ENCODE results near the gene BRCA1.
"Not testable (repeated sequence)": the region's sequence is repeated elsewhere in the genome, so short reads cannot be mapped to it uniquely, and the experiment has no call there.

BRCA1 gene

GRCh38 chr17:43006639-43007551, 118.3 kb downstream of the BRCA1 start, which contains the start of gene IFI35:
Gene IFI35 (plus strand): TSS chr17:43006784. CDS start chr17:43006948, 164 bp downstream.
- peak; percentile 74 to 75 for DNase-seq (ENCODE audit: low read depth in 2 of 2, low spot score in 1 of 2)

DNA sequence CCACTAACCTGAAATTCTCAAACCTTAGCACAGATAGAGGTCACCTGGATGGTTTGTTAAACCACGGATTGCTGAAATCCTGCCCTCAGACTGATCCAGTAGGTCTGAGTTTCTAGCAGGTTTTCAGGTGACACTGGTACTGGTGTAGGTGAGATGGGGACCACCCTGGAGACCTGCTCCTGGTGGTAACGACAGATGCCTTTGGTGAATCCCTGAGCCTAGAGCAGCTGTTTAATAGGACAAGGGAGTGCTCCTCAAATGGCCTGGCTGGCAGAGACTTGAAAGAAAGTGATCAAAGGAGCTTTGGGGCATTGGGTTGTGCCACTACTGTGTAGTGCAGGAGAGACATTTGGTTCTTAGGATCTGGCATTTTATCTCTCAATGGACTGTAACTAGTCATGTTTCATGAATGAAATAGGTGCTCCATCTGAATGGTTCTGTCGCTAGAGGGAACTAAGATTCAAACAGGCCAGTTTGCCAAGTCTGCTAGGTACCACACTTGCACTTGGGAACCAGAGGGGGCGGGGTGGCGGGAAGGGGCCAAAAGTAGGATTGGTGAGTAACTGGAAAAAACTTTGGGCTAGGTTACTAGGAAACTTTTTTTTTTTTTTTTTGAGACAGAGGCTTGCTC, 121.5 kb downstream of the BRCA1 start:
- DNase-seq (ENCODE audit: low read depth in 2 of 2, low spot score in 1 of 2) = no peak

DNA sequence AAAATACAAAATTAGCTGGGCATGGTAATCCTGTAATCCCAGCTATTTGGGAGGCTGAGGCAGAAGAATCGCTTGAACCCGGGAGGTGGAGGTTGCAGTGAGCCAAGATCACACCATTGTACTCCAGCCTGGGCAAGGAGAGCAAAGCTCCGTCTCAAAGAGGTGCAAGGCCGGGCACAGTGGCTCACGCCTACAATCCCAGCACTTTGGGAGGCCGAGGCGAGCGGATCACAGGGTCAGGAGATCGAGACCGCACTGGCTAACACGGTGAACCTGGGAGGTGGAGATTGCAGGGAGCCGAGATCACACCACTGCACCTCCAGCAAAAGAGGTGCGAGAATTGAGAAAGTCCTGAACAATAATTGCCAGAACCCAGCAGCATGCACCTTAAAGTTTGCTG, 124.3 kb downstream of the BRCA1 start:
- DNase-seq (ENCODE audit: low read depth in 2 of 2, low spot score in 1 of 2) = not testable (repeated sequence)

GRCh38 chr17:42999003-42999525, 126.1 kb downstream of the BRCA1 start:
- DNase-seq (ENCODE audit: low read depth in 2 of 2, low spot score in 1 of 2) = no peak

DNA sequence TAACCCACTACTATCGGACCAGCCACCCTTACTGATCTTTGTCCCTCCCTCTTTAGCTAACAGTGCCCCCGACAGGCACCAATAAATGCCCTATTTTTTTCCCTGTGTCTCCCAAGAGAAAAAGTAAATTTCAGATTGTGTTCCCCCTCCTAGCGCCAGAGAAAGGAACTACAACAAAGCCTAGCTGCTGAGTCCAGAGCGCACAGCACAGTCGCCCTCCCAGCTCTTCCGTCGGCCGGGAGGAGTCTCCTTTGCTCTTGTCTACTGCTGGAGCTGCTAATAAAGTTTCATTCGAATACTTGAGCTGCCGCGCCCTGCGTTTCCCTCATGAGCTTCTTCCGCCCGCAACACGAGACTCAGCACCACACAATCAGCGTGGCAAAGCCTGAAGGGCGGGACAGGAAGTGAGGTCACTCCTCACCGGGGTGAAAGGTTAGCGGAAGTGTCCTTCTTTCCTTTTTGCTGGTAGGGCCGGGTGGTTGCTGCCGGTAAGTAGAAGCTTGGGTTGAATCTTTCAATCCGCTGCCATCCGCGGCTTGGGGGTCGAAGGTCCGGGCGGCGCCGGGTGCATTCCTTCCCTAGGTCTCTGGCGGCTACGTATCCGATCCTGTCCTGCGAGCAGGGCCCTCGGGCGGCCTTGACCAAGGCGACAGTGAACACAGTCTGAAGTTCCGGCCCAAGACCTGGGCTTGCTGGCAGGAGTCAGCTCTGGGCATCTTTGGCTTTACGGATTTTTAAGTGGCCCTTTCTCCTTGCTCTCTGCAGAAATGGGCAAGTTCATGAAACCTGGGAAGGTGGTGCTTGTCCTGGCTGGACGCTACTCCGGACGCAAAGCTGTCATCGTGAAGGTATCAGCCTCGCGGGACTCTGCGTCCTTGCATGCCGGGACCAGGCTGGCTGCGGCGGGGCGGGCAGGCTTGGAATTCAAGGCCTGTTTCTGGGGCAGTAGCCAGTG, 126.9 kb downstream of the BRCA1 start, which contains the start of gene RPL27:
Gene RPL27 (plus strand): TSS at position 436 of the 955 bp plus-strand sequence. CDS start 332 bp downstream, at position 768.
- peak; percentile 93 to 96 for DNase-seq (ENCODE audit: low read depth in 2 of 2, low spot score in 1 of 2)

GRCh38 chr17:42997390-42997983, 127.7 kb downstream of the BRCA1 start:
- no peak for DNase-seq (ENCODE audit: low read depth in 2 of 2, low spot score in 1 of 2)
